ENCODE measurements around the gene CHD5.

DNA sequence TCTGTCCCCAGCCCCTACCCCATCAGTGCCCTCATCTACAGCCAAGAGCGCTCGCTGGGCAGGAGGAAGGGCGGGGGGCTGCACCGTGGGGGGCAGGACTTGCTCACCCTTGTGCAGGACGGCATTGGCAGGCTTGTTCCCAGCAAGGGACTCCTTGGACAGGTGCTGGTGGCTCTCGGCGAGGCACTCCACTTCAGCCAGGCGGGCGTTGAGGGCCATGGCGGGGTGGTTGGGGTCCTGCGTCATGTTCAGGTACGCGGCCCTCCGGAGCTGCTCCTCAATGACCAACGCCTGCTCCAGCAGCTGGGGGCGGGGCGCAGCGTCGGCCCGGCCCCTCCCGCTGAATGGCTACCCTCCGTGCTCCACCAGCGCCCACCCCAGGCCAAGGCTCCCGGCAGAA is 70.4 kb downstream of the CHD5 start:
- TF ChIP-seq POLR2A (IDR thresholded peaks at IDR 0.05): no peak
- no peak for TF ChIP-seq CTCF (IDR thresholded peaks at IDR 0.05)
